HepG2 (cell line): ENCODE measurements around the gene VDR. TPM values are rescaled to one million over a fixed set of nuclear protein-coding genes. Genes with fewer than 3 reads are reported as not detected.
A peak's percentile ranks its signal among the peaks of the same experiment; 100 is the strongest.

Experiments
- ATAC-seq: fragments of 200-7000 bp; cut with Tn5 transposase; 3 replicates; pipeline ENCODE4 v1.9.1; 2020; ENCODE audit warnings: mild to moderate bottlenecking, moderate library complexity
- BruUV-seq: library from RNA; stranded (reverse); fragments of 400-500 nt; replicated peaks from 2 replicates; lab custom pipeline; 2021; lab: Mats Ljungman, UMichigan
- CTCF ChIA-PET: fragments of 300-600 bp; formaldehyde crosslinking; extraction: SDS; loops from one replicate; lab custom pipeline; 2021; ENCODE audit warnings: low total read pairs, inconsistent platforms, low intra/inter-chr PET ratio; lab: Yijun Ruan, JAX
- POLR2A ChIA-PET: fragments of 350-600 bp; sonication (Branson Sonifier 250); formaldehyde crosslinking; loops from one replicate; lab custom pipeline; 2020; ENCODE audit warnings: antibody characterized with exemption, inconsistent platforms; lab: Yijun Ruan, JAX
- DNase-seq: peaks from one replicate; pipeline ENCODE4 v3.0.0-alpha.2; 2015; ENCODE audit warnings: low spot score
- FAIRE-seq: peaks from 3 replicates; lab custom pipeline; 2011; peaks lifted over from hg19 to GRCh38; lab: Jason Lieb, UNC
- H2AFZ ChIP-seq: one replicate; pipeline ENCODE4 v1.6.1; 2011; ENCODE audit warnings: low read length, inconsistent platforms
- H3K27ac ChIP-seq: fragments of 300-600 bp; 3 replicates; pipeline ENCODE4 v1.8.0; 2011; ENCODE audit warnings: mixed run types, mild to moderate bottlenecking, mixed read lengths, low read length, inconsistent platforms; ENCODE audit not compliant: insufficient read depth; ENCODE audit errors: extremely low read length
- H3K27me3 ChIP-seq, 2 experiments: fragments of 200-600 bp in 1 of 2; 2 replicates in 1 of 2; 3 replicates in 1 of 2; pipeline versions ENCODE4 v1.6.0 to v1.8.0; 2011; ENCODE audit warnings: low read length in 2 of 2, mild to moderate bottlenecking in 2 of 2, moderate library complexity in 2 of 2, inconsistent platforms in 1 of 2; ENCODE audit not compliant: insufficient read depth in 2 of 2, control insufficient read depth in 1 of 2
- H3K36me3 ChIP-seq, 2 experiments: fragments of 200-600 bp in 1 of 2; replicated peaks in 1 of 2; 2 replicates in 1 of 2; 3 replicates in 1 of 2; pipeline versions ENCODE4 v1.5.1 to v1.8.0; 2011; ENCODE audit warnings: low read length in 2 of 2, inconsistent platforms in 1 of 2; ENCODE audit not compliant: insufficient read depth in 2 of 2, control insufficient read depth in 1 of 2
- H3K4me1 ChIP-seq: 2 replicates; pipeline ENCODE4 v1.5.1; 2012; ENCODE audit warnings: low read length, inconsistent platforms; ENCODE audit not compliant: insufficient read depth
- H3K4me2 ChIP-seq: 2 replicates; pipeline ENCODE4 v1.6.0; 2011; ENCODE audit warnings: low read depth, low read length, inconsistent platforms
- H3K4me3 ChIP-seq, 3 experiments: fragments of 200-600 bp in 1 of 3; sonication (generic), shearing (Covaris generic) in 1 of 3; replicated peaks in 1 of 3; 2 replicates each; pipeline ENCODE4 v1.5.1; 2011 to 2016; ENCODE audit warnings: low read length in 3 of 3, inconsistent platforms in 2 of 3, low read depth in 2 of 3, mild to moderate bottlenecking in 2 of 3, control low read depth in 1 of 3, mixed read lengths in 1 of 3; ENCODE audit not compliant: insufficient read depth in 1 of 3
- H3K79me2 ChIP-seq: one replicate; pipeline ENCODE4 v1.6.1; 2011; ENCODE audit warnings: low read length, inconsistent platforms; ENCODE audit not compliant: insufficient read depth
- H3K9ac ChIP-seq: 2 replicates; pipeline ENCODE4 v1.6.0; 2011; ENCODE audit warnings: mild to moderate bottlenecking, low read depth, low read length, inconsistent platforms; ENCODE audit not compliant: insufficient read depth
- H3K9me3 ChIP-seq: 2 replicates; pipeline ENCODE4 v1.5.1; 2012; ENCODE audit warnings: mild to moderate bottlenecking, low read length
- H4K20me1 ChIP-seq: 2 replicates; pipeline ENCODE4 v1.6.0; 2011; ENCODE audit warnings: inconsistent platforms, mild to moderate bottlenecking, low read length, moderate library complexity; ENCODE audit not compliant: insufficient read depth
- CBX5 ChIP-seq: sonication (generic); formaldehyde crosslinking; IDR thresholded peaks from 2 replicates; pipeline ENCODE4 v1.4.0; 2020; ENCODE audit warnings: missing genetic modification reagents, borderline replicate concordance
- HDAC1 ChIP-seq: sonication (generic); formaldehyde crosslinking; IDR thresholded peaks from 2 replicates; pipeline ENCODE4 v1.5.1; 2020; ENCODE audit warnings: mild to moderate bottlenecking, missing genetic modification reagents
- KMT2A ChIP-seq: sonication (generic); formaldehyde crosslinking; IDR thresholded peaks from 2 replicates; pipeline ENCODE4 v1.4.0; 2020; ENCODE audit warnings: missing genetic modification reagents
- MXI1 ChIP-seq: IDR thresholded peaks from 3 replicates; pipeline ENCODE4 v1.6.1; 2012; ENCODE audit warnings: low read depth, low read length, inconsistent platforms, borderline replicate concordance
- NFYB ChIP-seq: sonication (generic); formaldehyde crosslinking; IDR thresholded peaks from 2 replicates; pipeline ENCODE4 v1.4.0; 2020; ENCODE audit warnings: missing genetic modification reagents
- PBX3 ChIP-seq: sonication (generic); formaldehyde crosslinking; IDR thresholded peaks from 2 replicates; pipeline ENCODE4 v1.8.1; 2023; ENCODE audit warnings: missing genetic modification reagents, inconsistent platforms, borderline replicate concordance
- SRSF1 ChIP-seq: fragments of 200-400 bp; formaldehyde crosslinking; optimal IDR thresholded peaks from 2 replicates; pipeline ENCODE3; 2017; ENCODE audit warnings: mild to moderate bottlenecking, low read depth, low read length, moderate library complexity
- ZBTB42 ChIP-seq: sonication (generic); formaldehyde crosslinking; IDR thresholded peaks from 2 replicates; pipeline ENCODE4 v1.5.0; 2020; ENCODE audit warnings: mild to moderate bottlenecking, missing genetic modification reagents
- ZBTB46 ChIP-seq: sonication (generic); formaldehyde crosslinking; IDR thresholded peaks from 2 replicates; pipeline ENCODE4 v1.4.0; 2020; ENCODE audit warnings: mild to moderate bottlenecking, missing genetic modification reagents, borderline replicate concordance
- ZNF280B ChIP-seq: sonication (generic); formaldehyde crosslinking; IDR thresholded peaks from 2 replicates; pipeline ENCODE4 v1.5.0; 2020; ENCODE audit warnings: missing genetic modification reagents, mild to moderate bottlenecking, borderline replicate concordance
- ZNF326 ChIP-seq: sonication (generic); formaldehyde crosslinking; IDR thresholded peaks from 2 replicates; pipeline ENCODE4 v1.4.0; 2020; ENCODE audit warnings: missing genetic modification reagents, borderline replicate concordance
- ZNF350 ChIP-seq: sonication (generic); formaldehyde crosslinking; IDR thresholded peaks from 2 replicates; pipeline ENCODE4 v1.4.0; 2020; ENCODE audit warnings: mild to moderate bottlenecking, low read depth, missing genetic modification reagents, borderline replicate concordance
- ZNF598 ChIP-seq: sonication (generic); formaldehyde crosslinking; IDR thresholded peaks from 2 replicates; pipeline ENCODE4 v1.5.1; 2020; ENCODE audit warnings: mild to moderate bottlenecking, missing genetic modification reagents, borderline replicate concordance
- ZZZ3 ChIP-seq: sonication (generic); formaldehyde crosslinking; IDR thresholded peaks from 2 replicates; pipeline ENCODE4 v1.4.0; 2020; ENCODE audit warnings: missing genetic modification reagents, mild to moderate bottlenecking, borderline replicate concordance
- WGBS: methylation state at CpG from one replicate; pipeline ENCODE4 v1.1.6; 2017; ENCODE audit warnings: low lambda C conversion rate; 5-methylcytosine and 5-hydroxymethylcytosine counted together
- in situ Hi-C: cut with HindIII; loops from 2 replicates; pipeline ENCODE4 v1.10.0; 2017; ENCODE audit warnings: low pct_unique_long_range_greater_than_20kb; ENCODE audit not compliant: extremely low pct_ligation_motif_present
- intact Hi-C: fragments of 100-400 bp; cut with micrococcal nuclease; formaldehyde crosslinking; loops from one replicate; pipeline ENCODE4 v1.10.0; 2022; ENCODE audit not compliant: unreplicated experiment
- polyA plus RNA-seq, 8 experiments: library from polyadenylated mRNA; depleted of rRNA in 3 of 8; stranded (reverse) in 7 of 8; unstranded in 1 of 8; fragments of >200 nt; fragmentation: Illumina TruSeq in 4 of 8; extraction: Trizol in 4 of 8; gene quantifications; 2 replicates each; pipeline versions ENCODE4 v1.2.1 to v1.2.3, GENCODE V29; 2011 to 2016; ENCODE audit warnings: low read depth in 4 of 8, missing spikeins in 1 of 8, mixed read lengths in 1 of 8; ENCODE audit not compliant: insufficient read depth in 1 of 8
- total RNA-seq, 5 experiments: library from RNA; depleted of rRNA; stranded (reverse); fragments of >200 nt; fragmentation: Illumina TruSeq; extraction: Trizol; gene quantifications; 2 replicates each; pipeline ENCODE4 v1.2.3, GENCODE V29; 2016; ENCODE audit warnings: low read depth in 1 of 5

VDR gene
- total and polyA plus RNA-seq, 2 of the 13 experiments (the other 11 are each of a cell fraction or from before 2014, with no cell fraction given), result 0.08 to 0.33 TPM

- H3K4me2 ChIP-seq, result peak overlapping the region; percentile 82
- ChIA-PET CTCF (no interaction called here), POLR2A (interaction anchor here (0.6 to 2.9 kb wide), 4 partner anchors 10 to 113 kb away, joined by 3 to 8 read pairs (median 6); partner anchors contain the start of gene RPAP3)
- H3K27me3 ChIP-seq, result peaks cover 0 to 19% of the 10 kb centered on the region in 2 experiments; a peak in 3 of 5 replicates
- no peak overlapping the region for H2AFZ ChIP-seq
- H3K79me2 ChIP-seq, result no peaks in the 10 kb centered on the region
- H3K9me3 ChIP-seq, result no peaks in the 10 kb centered on the region
- peaks cover 4% of the 10 kb centered on the region; the same call in 1 of the 2 replicates for H4K20me1 ChIP-seq
- in situ Hi-C loops, result no loop called here
- intact Hi-C loops, result no loop called here
- peaks cover 50% of the 10 kb centered on the region for H3K4me1 ChIP-seq
- no peak for FAIRE-seq
- H3K36me3 ChIP-seq, result no peaks in the 10 kb centered on the region
- H3K9ac ChIP-seq, result peak overlapping the region; percentile 65
- no TSS peak for BruUV-seq
- peak overlapping the region; percentile 69 to 86 (median 78) for H3K4me3 ChIP-seq
- peak; percentile 35 for ATAC-seq
- H3K27ac ChIP-seq, result no peak overlapping the region
- no peak for DNase-seq
- 26% methylated on average over 14 of the region's 23 CpGs for WGBS
- TF ChIP-seq KMT2A (CRISPR knock-in tag) (0 out of 2 replicates have a peak, but pooled peaks have one; percentile 18), ZNF598 (CRISPR knock-in tag) (peak; percentile 27; the same call in 1 of the 2 replicates), ZNF280B (CRISPR knock-in tag) (0 out of 2 replicates have a peak, but pooled peaks have one; percentile 19), ZNF350 (peak; percentile 64; the same call in 1 of the 2 replicates), PBX3 (CRISPR knock-in tag) (no peak), ZZZ3 (no peak), HDAC1 (CRISPR knock-in tag) (peak; percentile 49), ZBTB42 (CRISPR knock-in tag) (0 out of 2 replicates have a peak, but pooled peaks have one; percentile 65), SRSF1 (peak; percentile 89), MXI1 (no peak), CBX5 (CRISPR knock-in tag) (no peak), ZBTB46 (no peak), ZNF326 (no peak), NFYB (CRISPR knock-in tag) (0 out of 2 replicates have a peak, but pooled peaks have one; percentile 10)
Measured at GRCh38 chr12:47818467-47819137, 86.2 kb downstream of the VDR start.
